ENCODE measurements around the gene CD2BP2.

GRCh38 chr16:30359871-30360170 is 4.7 kb upstream of the CD2BP2 start:
- TF ChIP-seq CTCF (IDR thresholded peaks at IDR 0.05) = no peak
- no peak for TF ChIP-seq EZH2 (IDR thresholded peaks at IDR 0.05; ENCODE audit: borderline replicate concordance, insufficient read depth, low read depth, low read length, poor library complexity, severe bottlenecking)

Data from B cell (primary cell).